ENCODE results near the gene RPL29.

RPL29 gene

DNA sequence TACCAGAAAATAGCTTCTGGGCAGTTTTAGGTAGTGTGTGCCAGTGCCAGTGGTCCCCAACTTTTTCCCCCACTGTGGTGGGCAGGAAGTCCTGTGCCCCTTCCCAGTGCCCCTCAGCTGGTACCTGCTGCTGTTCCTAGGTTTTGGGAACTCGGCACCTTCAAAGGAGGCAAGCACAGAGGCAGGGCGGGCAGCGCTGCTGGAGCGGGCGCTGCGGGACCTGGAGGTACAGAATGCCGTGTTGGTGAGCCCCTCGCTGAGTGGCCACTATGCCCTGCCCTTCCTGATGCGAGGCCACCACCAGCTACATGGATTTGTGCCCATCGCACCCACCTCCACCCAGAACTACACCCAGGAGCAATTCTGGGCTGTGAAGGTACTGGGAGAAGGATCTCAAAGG is 15.4 kb downstream of the RPL29 start:
- peaks cover 18% of the 10 kb centered on the region for H3K4me1 ChIP-seq (ENCODE audit: insufficient read depth, insufficient read length)
- no peak for DNase-seq (ENCODE audit: low read depth, low spot score)
- H3K36me3 ChIP-seq (ENCODE audit: insufficient read depth, insufficient read length, low read length) = no peaks in the 10 kb centered on the region
- H3K9me3 ChIP-seq (ENCODE audit: insufficient read depth, low read length) = no peaks in the 10 kb centered on the region
- peaks cover 15% of the 10 kb centered on the region for H3K27me3 ChIP-seq (ENCODE audit: insufficient read depth, insufficient read length)
- H3K4me3 ChIP-seq (ENCODE audit: insufficient read length, low read depth) = no peak overlapping the region
- no peak for TF ChIP-seq ZNF274 (IDR thresholded peaks at IDR 0.05; ENCODE audit: low read depth, low read length)
- no peak for TF ChIP-seq YY1 (IDR thresholded peaks at IDR 0.05; ENCODE audit: insufficient read depth, insufficient read length)
- H3K9ac ChIP-seq (ENCODE audit: insufficient read length, low read depth) = no peak overlapping the region

DNA sequence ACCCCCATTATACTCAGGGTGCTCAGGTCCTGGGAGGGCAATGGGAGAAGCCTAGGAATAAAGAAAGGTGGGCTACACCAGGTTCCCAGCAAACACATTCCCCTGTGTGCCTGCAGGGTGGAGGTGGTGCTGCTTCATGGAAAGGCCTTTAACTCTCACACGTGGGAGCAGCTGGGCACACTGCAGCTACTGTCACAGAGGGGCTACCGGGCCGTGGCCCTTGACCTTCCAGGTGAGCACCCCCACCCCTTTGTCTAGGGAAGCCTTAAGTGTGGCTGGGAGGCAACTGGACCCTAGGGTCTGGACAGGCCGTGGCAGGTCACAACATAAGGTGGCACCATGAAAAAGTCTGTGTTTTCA is 17.6 kb downstream of the RPL29 start:
- TF ChIP-seq ZNF274 (IDR thresholded peaks at IDR 0.05; ENCODE audit: low read depth, low read length) (no peak), SUZ12 (IDR thresholded peaks at IDR 0.05; ENCODE audit: extremely low read depth, insufficient read depth, insufficient read length) (no peak), YY1 (IDR thresholded peaks at IDR 0.05; ENCODE audit: insufficient read depth, insufficient read length) (no peak)
- Histone ChIP-seq H3K4me3 (ENCODE audit: insufficient read length, low read depth) (no peak overlapping the region), H3K4me1 (ENCODE audit: insufficient read depth, insufficient read length) (peaks cover 18% of the 10 kb centered on the region), H3K27me3 (ENCODE audit: insufficient read depth, insufficient read length) (peaks cover 26% of the 10 kb centered on the region), H3K9me3 (ENCODE audit: insufficient read depth, low read length) (no peaks in the 10 kb centered on the region), H3K36me3 (ENCODE audit: insufficient read depth, insufficient read length, low read length) (no peaks in the 10 kb centered on the region), H3K9ac (ENCODE audit: insufficient read length, low read depth) (no peak overlapping the region)
- no peak for DNase-seq (ENCODE audit: low read depth, low spot score)

DNA sequence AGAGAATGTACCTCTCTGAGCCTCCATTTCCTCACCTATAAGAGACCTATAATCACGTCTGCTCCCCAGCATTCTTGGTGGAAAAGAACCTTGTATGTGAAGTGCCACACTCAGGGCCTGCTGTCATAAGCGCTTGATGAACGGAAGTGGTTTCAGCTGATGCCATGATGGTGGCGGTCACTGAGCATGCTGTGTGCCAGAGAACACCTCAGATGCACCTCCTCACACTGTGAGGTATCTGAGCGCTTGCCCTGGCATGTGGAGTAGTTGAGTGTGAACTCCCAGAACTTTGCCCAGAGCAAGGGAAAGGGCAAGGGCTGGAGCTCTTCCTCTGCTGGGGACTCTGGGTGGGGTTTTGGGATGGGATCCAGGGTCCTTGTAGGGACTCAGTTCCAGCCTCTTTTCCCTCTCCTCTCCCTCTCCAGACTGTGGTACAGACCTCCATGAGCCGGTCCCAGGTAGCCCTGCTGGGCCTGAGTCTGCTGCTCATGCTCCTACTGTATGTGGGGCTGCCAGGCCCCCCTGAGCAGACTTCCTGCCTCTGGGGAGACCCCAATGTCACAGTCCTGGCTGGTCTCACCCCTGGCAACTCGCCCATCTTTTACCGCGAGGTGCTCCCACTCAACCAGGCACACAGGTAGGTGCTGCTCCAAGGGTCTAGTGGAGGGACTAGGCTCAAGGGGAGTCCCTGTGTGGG is 18.1 kb downstream of the RPL29 start:
- H3K9ac ChIP-seq (ENCODE audit: insufficient read length, low read depth) = peak overlapping the region; percentile 17

DNA sequence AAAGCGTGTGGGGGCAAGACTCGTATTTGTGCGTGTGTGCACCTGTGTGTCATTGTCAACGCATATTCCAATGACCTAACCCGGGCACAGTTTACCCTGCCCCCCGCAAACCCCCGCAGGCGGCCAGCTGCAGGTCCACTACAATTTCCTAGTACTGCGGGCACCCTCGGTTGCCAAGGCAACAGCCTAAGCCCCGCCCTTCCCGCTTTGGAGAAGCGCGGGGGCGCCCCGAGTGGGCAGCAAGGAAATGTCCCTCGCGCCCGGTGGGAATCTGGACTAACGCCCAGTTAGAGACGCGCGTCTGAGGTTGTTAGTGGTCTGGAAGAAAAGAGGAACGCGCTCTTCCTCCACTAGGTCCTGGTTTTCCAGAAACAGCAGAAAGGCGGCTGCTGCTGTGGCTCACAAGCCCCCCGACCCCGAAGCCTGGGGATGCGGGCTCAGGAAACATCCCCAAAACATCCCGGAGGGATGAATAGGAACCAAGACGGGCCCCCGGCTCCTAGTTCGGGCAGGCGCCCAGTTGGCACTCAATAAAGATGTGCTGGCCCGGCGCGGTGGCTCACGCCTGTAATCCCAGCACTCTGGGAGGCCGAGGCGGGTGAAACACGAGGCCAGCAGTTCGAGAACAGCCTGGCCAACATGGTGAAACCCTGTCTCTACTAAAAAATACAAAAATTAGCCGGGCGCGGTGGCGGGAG is 19.7 kb downstream of the RPL29 start:
- H3K9ac ChIP-seq (ENCODE audit: insufficient read length, low read depth) = peak overlapping the region; percentile 85
- no peak for DNase-seq (ENCODE audit: low read depth, low spot score)

More for the DNA sequence above, 18.1 kb downstream of the RPL29 start:
- TF ChIP-seq YY1 (IDR thresholded peaks at IDR 0.05; ENCODE audit: insufficient read depth, insufficient read length) (no peak), ZNF274 (IDR thresholded peaks at IDR 0.05; ENCODE audit: low read depth, low read length) (no peak), SUZ12 (IDR thresholded peaks at IDR 0.05; ENCODE audit: extremely low read depth, insufficient read depth, insufficient read length) (no peak)
- DNase-seq (ENCODE audit: low read depth, low spot score) = no peak
- no peak overlapping the region for H3K4me3 ChIP-seq (ENCODE audit: insufficient read length, low read depth)
- H3K4me1 ChIP-seq (ENCODE audit: insufficient read depth, insufficient read length) = peaks cover 15% of the 10 kb centered on the region
- no peaks in the 10 kb centered on the region for H3K9me3 ChIP-seq (ENCODE audit: insufficient read depth, low read length)
- no peaks in the 10 kb centered on the region for H3K36me3 ChIP-seq (ENCODE audit: insufficient read depth, insufficient read length, low read length)
- peaks cover 26% of the 10 kb centered on the region for H3K27me3 ChIP-seq (ENCODE audit: insufficient read depth, insufficient read length)

DNA sequence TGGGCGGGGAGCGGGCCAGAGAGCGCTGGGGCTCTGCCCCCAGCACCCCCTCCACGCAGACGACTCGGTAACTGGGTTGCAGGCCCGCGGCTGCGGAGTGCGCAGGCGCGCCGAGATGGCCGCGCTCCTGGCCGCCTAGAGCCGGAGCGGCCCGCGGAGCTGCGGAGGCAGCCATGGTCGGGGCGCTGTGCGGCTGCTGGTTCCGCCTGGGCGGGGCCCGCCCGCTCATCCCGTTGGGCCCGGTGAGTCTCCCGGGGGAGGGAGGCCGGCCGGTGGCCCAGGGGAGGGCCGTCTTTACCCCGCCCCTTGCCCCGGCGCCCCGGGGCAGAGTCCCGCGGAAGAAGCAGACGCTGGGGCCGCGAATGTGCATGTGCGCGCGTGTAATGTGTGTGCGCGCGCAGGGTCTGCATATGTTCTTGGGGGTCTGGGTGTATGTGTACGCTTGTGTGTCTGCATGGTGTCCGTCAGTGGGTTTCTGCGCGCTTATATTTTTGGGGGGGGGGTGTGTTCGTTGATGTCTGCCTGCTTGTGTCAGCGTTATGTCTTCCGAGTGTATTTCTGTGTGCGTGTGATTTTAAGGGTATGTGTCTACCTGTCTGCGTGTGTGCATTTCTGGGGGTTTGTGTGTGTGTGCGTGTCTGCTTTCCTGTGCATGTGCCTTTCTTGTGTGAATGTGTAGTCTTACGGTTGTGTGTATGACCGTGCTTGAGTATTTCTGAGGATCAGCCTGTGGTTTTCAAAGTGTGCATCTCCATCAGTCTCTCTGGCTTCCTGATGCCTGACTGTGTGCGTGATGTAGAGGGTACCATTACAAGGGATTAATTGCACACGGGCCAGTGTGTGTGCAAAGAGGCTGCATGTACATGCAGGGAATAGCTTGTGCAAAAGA is 20.5 kb downstream of the RPL29 start, which contains the start of gene ABHD14A:
TSS of gene ABHD14A (plus strand) at position 102 of the 889 bp plus-strand sequence. CDS start at position 174, 72 bp downstream.
- no peak for DNase-seq (ENCODE audit: low read depth, low spot score)
- Histone ChIP-seq H3K36me3 (ENCODE audit: insufficient read depth, insufficient read length, low read length) (peaks cover 18% of the 10 kb centered on the region), H3K4me1 (ENCODE audit: insufficient read depth, insufficient read length) (peaks cover 20% of the 10 kb centered on the region), H3K9ac (ENCODE audit: insufficient read length, low read depth) (peak within 1 kb of the TSS; percentile 85), H3K9me3 (ENCODE audit: insufficient read depth, low read length) (no peaks in the 10 kb centered on the region), H3K4me3 (ENCODE audit: insufficient read length, low read depth) (peak within 1 kb of the TSS; percentile 61), H3K27me3 (ENCODE audit: insufficient read depth, insufficient read length) (peaks cover 26% of the 10 kb centered on the region)
- TF ChIP-seq YY1 (IDR thresholded peaks at IDR 0.05; ENCODE audit: insufficient read depth, insufficient read length) (peak; percentile 11), SUZ12 (IDR thresholded peaks at IDR 0.05; ENCODE audit: extremely low read depth, insufficient read depth, insufficient read length) (no peak)

More for the DNA sequence above, 19.7 kb downstream of the RPL29 start:
- peaks cover 11% of the 10 kb centered on the region for H3K36me3 ChIP-seq (ENCODE audit: insufficient read depth, insufficient read length, low read length)
- peaks cover 16% of the 10 kb centered on the region for H3K4me1 ChIP-seq (ENCODE audit: insufficient read depth, insufficient read length)
- H3K9me3 ChIP-seq (ENCODE audit: insufficient read depth, low read length) = no peaks in the 10 kb centered on the region
- peak overlapping the region; percentile 61 for H3K4me3 ChIP-seq (ENCODE audit: insufficient read length, low read depth)
- TF ChIP-seq ZNF274 (IDR thresholded peaks at IDR 0.05; ENCODE audit: low read depth, low read length) = no peak
- no peak for TF ChIP-seq SUZ12 (IDR thresholded peaks at IDR 0.05; ENCODE audit: extremely low read depth, insufficient read depth, insufficient read length)
- no peak for TF ChIP-seq YY1 (IDR thresholded peaks at IDR 0.05; ENCODE audit: insufficient read depth, insufficient read length)
- peaks cover 26% of the 10 kb centered on the region for H3K27me3 ChIP-seq (ENCODE audit: insufficient read depth, insufficient read length)

DNA sequence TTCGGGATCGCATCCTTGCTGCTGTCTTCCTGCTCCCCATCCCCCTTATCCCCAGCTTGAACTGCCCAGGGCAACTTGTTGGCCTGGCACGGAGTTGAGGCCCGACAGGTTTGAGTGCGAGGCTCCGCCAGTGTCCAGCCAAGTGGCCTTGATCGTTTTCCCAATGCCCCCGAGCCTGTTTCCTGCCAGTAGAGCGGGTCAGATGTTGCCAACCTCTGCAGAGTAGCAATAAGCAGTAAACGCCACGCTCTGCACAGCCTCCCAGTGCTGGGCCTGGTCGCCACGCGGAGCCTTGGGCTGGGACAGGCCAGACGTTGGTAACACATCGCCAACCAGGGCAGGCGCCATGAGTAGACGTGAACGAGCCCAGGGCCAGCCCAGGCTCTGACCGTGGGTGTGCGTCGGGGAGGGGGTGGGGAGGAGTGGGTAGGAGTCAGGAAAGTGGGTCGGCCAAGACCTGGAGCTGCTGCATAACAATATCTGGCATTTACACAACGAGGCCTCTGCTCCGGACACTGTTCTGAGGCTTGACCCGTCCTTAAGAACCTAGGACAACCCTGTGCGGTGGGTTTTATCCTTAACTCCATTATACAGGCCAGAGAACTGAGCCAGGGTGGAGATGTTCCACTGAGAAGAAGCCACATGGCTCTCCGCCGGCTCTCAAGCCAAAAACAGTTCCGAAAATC is 21.3 kb downstream of the RPL29 start:
- TF ChIP-seq ZNF274 (IDR thresholded peaks at IDR 0.05; ENCODE audit: low read depth, low read length) (no peak), YY1 (IDR thresholded peaks at IDR 0.05; ENCODE audit: insufficient read depth, insufficient read length) (no peak), SUZ12 (IDR thresholded peaks at IDR 0.05; ENCODE audit: extremely low read depth, insufficient read depth, insufficient read length) (no peak)
- Histone ChIP-seq H3K9ac (ENCODE audit: insufficient read length, low read depth) (peak overlapping the region; percentile 85), H3K4me1 (ENCODE audit: insufficient read depth, insufficient read length) (peaks cover 25% of the 10 kb centered on the region)

More for the DNA sequence above, 21.3 kb downstream of the RPL29 start:
- H3K9me3 ChIP-seq (ENCODE audit: insufficient read depth, low read length) = no peaks in the 10 kb centered on the region
- DNase-seq (ENCODE audit: low read depth, low spot score) = no peak
- peaks cover 26% of the 10 kb centered on the region for H3K27me3 ChIP-seq (ENCODE audit: insufficient read depth, insufficient read length)
- H3K36me3 ChIP-seq (ENCODE audit: insufficient read depth, insufficient read length, low read length) = peaks cover 25% of the 10 kb centered on the region
- H3K4me3 ChIP-seq (ENCODE audit: insufficient read length, low read depth) = peak overlapping the region; percentile 61

Measured in NT2/D1 (cell line).